B cell (primary cell): ENCODE results near the gene INSIG2. TPM values are rescaled to one million over a fixed set of nuclear protein-coding genes. Genes with fewer than 3 reads are reported as not detected.

Experiments
- ATAC-seq: fragments of 200-7000 bp; cut with Tn5 transposase; one replicate; pipeline ENCODE4 v1.10.0; 2021; ENCODE audit warnings: low read depth, mild to moderate bottlenecking, moderate number of reproducible peaks, moderate library complexity
- CTCF ChIA-PET: fragments of 350-600 bp; sonication (Branson Sonifier 250); formaldehyde crosslinking; loops from one replicate; lab custom pipeline; 2021; ENCODE audit warnings: antibody characterized with exemption, inconsistent platforms; lab: Charles Lee
- POLR2A ChIA-PET: fragments of 350-600 bp; sonication (Branson Sonifier 250); formaldehyde crosslinking; loops from one replicate; lab custom pipeline; 2021; ENCODE audit warnings: antibody characterized with exemption; lab: Charles Lee
- DNase-seq: peaks from one replicate; pipeline ENCODE4 v3.0.0; 2013
- H2AFZ ChIP-seq: 2 replicates; pipeline ENCODE4 v1.6.1; 2012; ENCODE audit warnings: mild to moderate bottlenecking, low read depth, low read length; ENCODE audit not compliant: insufficient read depth, poor library complexity, severe bottlenecking
- H3K27ac ChIP-seq, 2 donors: 1 replicate in 1 of 2; 2 replicates in 1 of 2; pipeline ENCODE4 v1.5.1; 2012 to 2013; ENCODE audit warnings: low read length in 2 of 2, mild to moderate bottlenecking in 2 of 2, moderate library complexity in 1 of 2
- H3K27me3 ChIP-seq, 4 experiments: fragments of 200-600 bp in 1 of 4; sonication (generic) in 1 of 4; replicated peaks in 1 of 4; 1 replicate in 2 of 4; 2 replicates in 2 of 4; pipeline versions ENCODE4 v1.6.1 to v1.7.0; 2013 to 2016; ENCODE audit warnings: low read length in 3 of 4, mild to moderate bottlenecking in 2 of 4, mixed read lengths in 1 of 4, moderate library complexity in 1 of 4; ENCODE audit not compliant: insufficient read depth in 4 of 4, control insufficient read depth in 3 of 4; ENCODE audit errors: control extremely low read depth in 1 of 4
- H3K36me3 ChIP-seq, 2 experiments: replicated peaks in 1 of 2; 1 replicate in 1 of 2; 2 replicates in 1 of 2; pipeline versions ENCODE4 v1.6.1 to v1.7.1; 2013; ENCODE audit warnings: low read length in 1 of 2; ENCODE audit not compliant: insufficient read depth in 2 of 2, control insufficient read depth in 1 of 2; ENCODE audit errors: control extremely low read depth in 1 of 2, extremely low read depth in 1 of 2
- H3K4me1 ChIP-seq, 2 donors: fragments of 200-600 bp in 1 of 2; sonication (generic) in 1 of 2; 1 replicate in 1 of 2; 2 replicates in 1 of 2; pipeline versions ENCODE4 v1.5.1 to v1.6.1; 2013 to 2017; ENCODE audit warnings: low read length in 2 of 2; ENCODE audit not compliant: control insufficient read depth in 2 of 2, insufficient read depth in 2 of 2
- H3K4me2 ChIP-seq: replicated peaks from 2 replicates; pipeline ENCODE3; 2012; ENCODE audit warnings: mild to moderate bottlenecking, low read depth, low read length; ENCODE audit not compliant: poor library complexity, severe bottlenecking
- H3K4me3 ChIP-seq, 5 experiments: fragments of 200-600 bp in 1 of 5; sonication (generic) in 1 of 5; 1 replicate in 3 of 5; 2 replicates in 2 of 5; pipeline versions ENCODE4 v1.5.1 to v1.7.0; 2011 to 2016; ENCODE audit warnings: low read length in 4 of 5, mild to moderate bottlenecking in 4 of 5, low read depth in 2 of 5, control low read depth in 1 of 5, moderate library complexity in 1 of 5; ENCODE audit not compliant: insufficient read depth in 1 of 5; ENCODE audit errors: control extremely low read depth in 1 of 5, extremely low read depth in 1 of 5
- H3K79me2 ChIP-seq: fragments of 200-600 bp; sonication (generic); one replicate; pipeline ENCODE4 v1.6.0; 2016; ENCODE audit warnings: low read length; ENCODE audit not compliant: control insufficient read depth, insufficient read depth
- H3K9ac ChIP-seq: fragments of 200-600 bp; sonication (generic); 2 replicates; pipeline ENCODE4 v1.6.1; 2017; ENCODE audit warnings: mild to moderate bottlenecking, low read length, moderate library complexity
- H3K9me3 ChIP-seq, 3 donors: one replicate each; pipeline versions ENCODE4 v1.6.1 to v1.7.1; 2013; ENCODE audit warnings: low read length in 2 of 3; ENCODE audit not compliant: control insufficient read depth in 2 of 3, insufficient read depth in 1 of 3; ENCODE audit errors: control extremely low read depth in 1 of 3
- H4K20me1 ChIP-seq: 2 replicates; pipeline ENCODE4 v1.6.0; 2012; ENCODE audit warnings: mild to moderate bottlenecking, low read length; ENCODE audit not compliant: insufficient read depth, control insufficient read depth, poor library complexity, severe bottlenecking
- H3K27ac Mint-ChIP-seq: one replicate; pipeline ENCODE4 v1.8.0; 2021; ENCODE audit warnings: mixed read lengths
- H3K27me3 Mint-ChIP-seq: one replicate; pipeline ENCODE4 v1.8.0; 2021; ENCODE audit warnings: mixed read lengths
- H3K4me1 Mint-ChIP-seq: one replicate; pipeline ENCODE4 v1.8.0; 2021; ENCODE audit warnings: mixed read lengths
- H3K4me3 Mint-ChIP-seq: one replicate; pipeline ENCODE4 v1.8.0; 2021; ENCODE audit warnings: mixed read lengths
- H3K9me3 Mint-ChIP-seq: one replicate; pipeline ENCODE4 v1.8.0; 2022; ENCODE audit warnings: mixed read lengths; ENCODE audit not compliant: insufficient read depth
- EZH2 ChIP-seq: IDR thresholded peaks from 2 replicates; pipeline ENCODE4 v1.6.1; 2012; ENCODE audit warnings: borderline replicate concordance, low read depth, mild to moderate bottlenecking, moderate library complexity, low read length; ENCODE audit not compliant: insufficient read depth, poor library complexity, severe bottlenecking
- WGBS: methylation state at CpG from one replicate; pipeline ENCODE4 v1.1.5; 2013; ENCODE audit warnings: missing lambda C conversion rate; ENCODE audit not compliant: insufficient coverage; 5-methylcytosine and 5-hydroxymethylcytosine counted together
- intact Hi-C: fragments of 100-400 bp; cut with micrococcal nuclease; formaldehyde crosslinking; loops from one replicate; pipeline ENCODE4 v1.10.0; 2022
- polyA plus RNA-seq: library from polyadenylated mRNA; depleted of rRNA; stranded (reverse); fragments of >200 nt; gene quantifications from 2 replicates; pipeline ENCODE4 v1.2.3, GENCODE V29; 2012
- total RNA-seq, 2 donors: library from RNA; stranded (reverse); fragments of 120-200 nt in 1 of 2; gene quantifications; 1 replicate in 1 of 2; 2 replicates in 1 of 2; pipeline versions ENCODE4 v1.2.3 to v1.2.4, GENCODE V29; 2013 to 2022
- TF ChIP-seq, protein P1 (sequence below): fragments of 200-600 bp; IDR thresholded peaks from one replicate; pipeline ENCODE4 v1.8.0; 2022; ENCODE audit warnings: antibody characterized with exemption, mild to moderate bottlenecking

Gene INSIG2
- total and polyA plus RNA-seq, 2 donors (not counting 1 experiment from before 2014, with no cell fraction given): 14.2 to 29.5 TPM

DNA sequence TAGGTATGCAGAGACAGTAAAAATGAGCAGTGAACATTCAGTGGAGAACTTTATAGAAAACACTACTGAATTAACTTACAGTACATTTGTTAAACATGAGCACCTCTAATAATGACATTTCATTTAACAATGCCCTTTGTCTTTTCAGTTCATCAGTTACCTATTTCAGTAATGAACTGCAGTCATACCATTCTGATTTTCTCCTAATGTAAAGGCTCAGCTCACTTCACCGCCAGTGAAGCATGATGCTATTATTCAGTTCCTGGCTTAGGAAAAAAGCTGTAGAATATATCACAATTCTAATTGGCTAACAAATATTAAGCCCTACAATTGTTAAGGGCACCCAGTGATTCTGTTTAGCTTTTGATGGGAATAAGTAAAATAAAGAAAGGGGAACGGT, 37.3 kb upstream of the INSIG2 start:
- TF ChIP-seq, protein P1, sequence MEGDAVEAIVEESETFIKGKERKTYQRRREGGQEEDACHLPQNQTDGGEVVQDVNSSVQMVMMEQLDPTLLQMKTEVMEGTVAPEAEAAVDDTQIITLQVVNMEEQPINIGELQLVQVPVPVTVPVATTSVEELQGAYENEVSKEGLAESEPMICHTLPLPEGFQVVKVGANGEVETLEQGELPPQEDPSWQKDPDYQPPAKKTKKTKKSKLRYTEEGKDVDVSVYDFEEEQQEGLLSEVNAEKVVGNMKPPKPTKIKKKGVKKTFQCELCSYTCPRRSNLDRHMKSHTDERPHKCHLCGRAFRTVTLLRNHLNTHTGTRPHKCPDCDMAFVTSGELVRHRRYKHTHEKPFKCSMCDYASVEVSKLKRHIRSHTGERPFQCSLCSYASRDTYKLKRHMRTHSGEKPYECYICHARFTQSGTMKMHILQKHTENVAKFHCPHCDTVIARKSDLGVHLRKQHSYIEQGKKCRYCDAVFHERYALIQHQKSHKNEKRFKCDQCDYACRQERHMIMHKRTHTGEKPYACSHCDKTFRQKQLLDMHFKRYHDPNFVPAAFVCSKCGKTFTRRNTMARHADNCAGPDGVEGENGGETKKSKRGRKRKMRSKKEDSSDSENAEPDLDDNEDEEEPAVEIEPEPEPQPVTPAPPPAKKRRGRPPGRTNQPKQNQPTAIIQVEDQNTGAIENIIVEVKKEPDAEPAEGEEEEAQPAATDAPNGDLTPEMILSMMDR: no peak
- no peak for TF ChIP-seq EZH2
- H3K27me3 Mint-ChIP-seq: peaks cover 4% of the 10 kb centered on the region
- CTCF ChIA-PET: interaction anchor here (0.9 to 24.7 kb wide), 8 partner anchors 6 to 236 kb away, joined by 3 to 784 read pairs (median 4); partner anchors contain the start of genes DDX18 and INSIG2

DNA sequence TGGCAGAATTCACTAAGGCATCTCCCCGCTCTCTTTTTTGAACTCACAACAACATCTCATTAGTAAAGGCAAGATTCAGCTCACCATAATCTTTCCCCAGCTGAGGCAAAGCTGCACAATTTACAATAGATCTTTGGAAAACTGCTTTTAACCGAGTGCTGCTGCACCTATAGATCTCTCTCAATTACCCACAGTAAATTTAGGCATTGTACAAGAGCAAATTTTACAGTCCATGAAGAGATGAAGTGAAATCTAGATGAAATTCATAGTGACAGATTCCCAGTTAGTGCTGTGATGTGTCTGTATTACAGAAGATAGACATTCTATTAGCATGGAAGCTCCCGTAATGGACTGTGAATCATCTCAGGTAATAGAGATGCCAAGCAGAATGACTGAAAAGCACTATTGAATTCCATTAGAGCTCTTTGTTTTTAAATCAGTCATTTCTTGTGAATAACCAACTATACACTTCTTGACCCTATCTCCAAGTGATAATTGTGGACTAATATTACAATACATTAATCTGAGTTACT, 36.4 kb upstream of the INSIG2 start:
- Histone ChIP-seq H3K4me2 (no peak overlapping the region), H3K9me3 (no peaks in the 10 kb centered on the region), H4K20me1 (no peaks in the 10 kb centered on the region), H3K79me2 (no peaks in the 10 kb centered on the region), H2AFZ (no peak overlapping the region), H3K9ac (no peak overlapping the region), H3K36me3 (no peaks in the 10 kb centered on the region), H3K27me3 (peaks cover 0 to 9% (median 1%) of the 10 kb centered on the region in 4 experiments), H3K4me3 (no peak overlapping the region), H3K27ac (no peak overlapping the region), H3K4me1 (peaks cover 27 to 33% of the 10 kb centered on the region in 2 donors)
- peaks cover 4% of the 10 kb centered on the region for H3K27me3 Mint-ChIP-seq
- H3K4me1 Mint-ChIP-seq: peaks cover 36% of the 10 kb centered on the region
- H3K9me3 Mint-ChIP-seq: no peaks in the 10 kb centered on the region
- TF ChIP-seq EZH2: no peak
- TF ChIP-seq, protein P1: no peak
- no peak overlapping the region for H3K4me3 Mint-ChIP-seq
- no peak for DNase-seq
- ATAC-seq: no peak
- POLR2A ChIA-PET: no interaction called here
- intact Hi-C loops: no loop called here
- CTCF ChIA-PET: interaction anchor here (0.8 to 24.7 kb wide), 7 partner anchors 7 to 237 kb away, joined by 3 to 784 read pairs (median 3); partner anchors contain the start of genes DDX18 and INSIG2
- 100% methylated on average over 1 of the region's 3 CpGs for WGBS
- no peak overlapping the region for H3K27ac Mint-ChIP-seq

More for the DNA sequence above, 37.3 kb upstream of the INSIG2 start:
- no CpG with 5 or more reads among the region's 2 CpGs for WGBS
- H3K4me2 ChIP-seq: no peak overlapping the region
- H3K4me1 ChIP-seq: peaks cover 18 to 24% of the 10 kb centered on the region in 2 donors
- H2AFZ ChIP-seq: no peak overlapping the region
- Mint-ChIP-seq H3K27ac (no peak overlapping the region), H3K4me3 (no peak overlapping the region), H3K4me1 (peaks cover 27% of the 10 kb centered on the region), H3K9me3 (no peaks in the 10 kb centered on the region)
- H3K27me3 ChIP-seq: peaks cover 0 to 9% (median 1%) of the 10 kb centered on the region in 4 experiments
- H3K79me2 ChIP-seq: no peaks in the 10 kb centered on the region
- no peak for ATAC-seq
- DNase-seq: no peak
- H4K20me1 ChIP-seq: no peaks in the 10 kb centered on the region
- no peak overlapping the region for H3K4me3 ChIP-seq
- no peaks in the 10 kb centered on the region for H3K36me3 ChIP-seq
- POLR2A ChIA-PET: no interaction called here
- H3K27ac ChIP-seq: no peak overlapping the region
- intact Hi-C loops: no loop called here
- no peaks in the 10 kb centered on the region for H3K9me3 ChIP-seq
- H3K9ac ChIP-seq: no peak overlapping the region
